GM12872 (cell line): ENCODE measurements around the gene RNF157.

Experiments used
- CTCF ChIP-seq: IDR thresholded peaks from 3 replicates; pipeline ENCODE4 v1.5.1; 2011; ENCODE audit warnings: low read depth, mild to moderate bottlenecking, low read length, moderate library complexity; ENCODE audit not compliant: insufficient read depth

Gene RNF157

GRCh38 chr17:76171706-76172105, 68.6 kb downstream of the RNF157 start:
- no peak for TF ChIP-seq CTCF

GRCh38 chr17:76170114-76170513, 70.2 kb downstream of the RNF157 start:
- TF ChIP-seq CTCF = no peak

GRCh38 chr17:76166906-76167305, 73.4 kb downstream of the RNF157 start:
- TF ChIP-seq CTCF = no peak

GRCh38 chr17:76166168-76166567, 74.1 kb downstream of the RNF157 start:
- TF ChIP-seq CTCF = no peak

GRCh38 chr17:76164331-76164730, 76.0 kb downstream of the RNF157 start:
- TF ChIP-seq CTCF = no peak

GRCh38 chr17:76163919-76164318, 76.4 kb downstream of the RNF157 start:
- no peak for TF ChIP-seq CTCF

GRCh38 chr17:76161619-76162266, 78.5 kb downstream of the RNF157 start:
- TF ChIP-seq CTCF = no peak
